ENCODE measurements around the gene P2RY8.
"Not testable (repeated sequence)": the region's sequence is repeated elsewhere in the genome, so short reads cannot be mapped to it uniquely, and the experiment has no call there.

The P2RY8 gene

DNA sequence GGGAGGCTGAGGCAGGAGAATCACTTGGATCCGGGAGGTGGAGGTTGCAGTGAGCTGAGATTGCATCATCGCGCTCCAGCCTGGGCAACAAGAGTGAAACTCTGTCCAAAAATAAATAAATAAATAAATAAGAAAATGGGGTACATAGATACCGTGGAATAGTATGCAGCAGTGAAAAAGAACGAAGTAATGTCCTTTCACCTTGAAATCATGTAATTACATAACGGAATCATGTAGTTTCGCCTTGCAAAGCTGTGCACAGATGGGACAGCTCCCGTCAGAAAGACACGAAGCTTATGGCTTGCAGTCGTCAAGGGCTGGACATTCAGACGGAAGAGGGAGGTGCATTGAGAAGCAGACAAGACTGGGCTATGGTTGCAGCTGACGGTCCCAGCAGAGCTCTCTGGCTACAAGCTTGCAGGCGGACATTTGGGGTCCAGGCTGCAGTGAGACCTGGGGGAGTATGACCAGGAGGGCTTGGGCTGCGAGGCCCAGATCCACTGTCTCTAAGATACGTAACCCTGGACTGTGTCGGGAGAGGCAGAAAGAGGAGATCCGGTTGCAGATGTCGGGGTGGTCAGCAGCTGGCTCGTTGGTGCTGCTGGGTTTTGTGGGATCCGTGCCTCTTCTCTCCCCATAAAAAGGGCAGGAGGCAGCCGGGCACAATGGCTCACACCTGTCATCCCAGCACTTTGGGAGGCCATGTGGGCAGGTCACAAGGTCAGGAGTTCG, 6.2 kb upstream of the P2RY8 start:
- no peak for DNase-seq

DNA sequence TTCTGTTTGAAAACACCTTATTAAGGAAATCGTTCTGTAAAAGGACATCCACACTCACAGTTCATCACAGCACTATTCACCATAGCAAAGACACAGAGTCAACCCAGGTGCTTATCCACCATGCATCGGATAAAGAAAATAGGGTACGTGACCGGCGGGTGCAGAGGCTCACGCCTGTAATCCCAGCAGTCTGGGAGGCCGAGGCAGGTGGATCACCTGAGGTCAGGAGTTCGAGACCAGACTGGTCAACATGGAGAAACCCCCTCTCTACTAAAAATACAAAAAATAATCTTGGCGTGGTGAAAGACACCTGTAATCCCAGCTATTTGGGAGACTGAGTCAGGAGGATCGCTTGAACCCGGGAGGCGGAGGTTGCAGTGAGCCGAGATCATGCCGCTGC, 2.2 kb upstream of the P2RY8 start:
- not testable (repeated sequence) for DNase-seq

DNA sequence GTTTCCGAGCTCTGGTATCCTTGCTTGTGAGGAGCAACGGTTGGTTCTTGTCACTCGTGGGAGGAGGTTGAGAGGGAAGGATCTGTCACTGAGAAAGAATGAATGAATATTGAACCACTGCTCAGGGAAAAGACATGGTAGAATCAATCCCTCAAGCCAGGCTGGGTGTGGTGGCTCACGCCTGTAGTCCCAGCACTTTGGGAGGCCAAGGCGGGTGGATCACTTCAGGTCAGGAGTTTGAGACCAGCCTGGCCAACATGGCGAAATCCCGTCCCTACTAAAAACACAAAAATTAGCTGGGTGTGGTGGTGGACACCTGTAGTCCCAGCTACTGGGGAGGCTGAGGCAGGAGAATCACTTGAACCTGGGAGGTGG, 718 bp upstream of the P2RY8 start:
- DNase-seq, result not testable (repeated sequence)

DNA sequence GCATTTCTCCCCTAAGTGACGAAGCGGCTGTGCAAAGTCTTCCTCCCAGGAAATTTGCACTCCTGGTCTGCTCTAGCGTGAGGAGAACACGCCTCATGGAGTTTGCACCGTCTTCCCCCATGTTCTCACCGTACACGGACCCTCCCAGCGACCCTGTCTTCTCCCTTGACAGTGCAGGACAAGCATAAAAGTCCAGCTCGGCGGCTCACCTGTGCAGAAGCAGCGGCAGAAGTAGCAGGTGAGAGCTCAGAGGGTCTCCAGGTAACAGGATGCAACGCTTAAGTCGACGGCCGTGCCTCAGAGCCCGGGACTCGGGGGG, 314 bp downstream of the P2RY8 start:
- DNase-seq, result no peak

DNA sequence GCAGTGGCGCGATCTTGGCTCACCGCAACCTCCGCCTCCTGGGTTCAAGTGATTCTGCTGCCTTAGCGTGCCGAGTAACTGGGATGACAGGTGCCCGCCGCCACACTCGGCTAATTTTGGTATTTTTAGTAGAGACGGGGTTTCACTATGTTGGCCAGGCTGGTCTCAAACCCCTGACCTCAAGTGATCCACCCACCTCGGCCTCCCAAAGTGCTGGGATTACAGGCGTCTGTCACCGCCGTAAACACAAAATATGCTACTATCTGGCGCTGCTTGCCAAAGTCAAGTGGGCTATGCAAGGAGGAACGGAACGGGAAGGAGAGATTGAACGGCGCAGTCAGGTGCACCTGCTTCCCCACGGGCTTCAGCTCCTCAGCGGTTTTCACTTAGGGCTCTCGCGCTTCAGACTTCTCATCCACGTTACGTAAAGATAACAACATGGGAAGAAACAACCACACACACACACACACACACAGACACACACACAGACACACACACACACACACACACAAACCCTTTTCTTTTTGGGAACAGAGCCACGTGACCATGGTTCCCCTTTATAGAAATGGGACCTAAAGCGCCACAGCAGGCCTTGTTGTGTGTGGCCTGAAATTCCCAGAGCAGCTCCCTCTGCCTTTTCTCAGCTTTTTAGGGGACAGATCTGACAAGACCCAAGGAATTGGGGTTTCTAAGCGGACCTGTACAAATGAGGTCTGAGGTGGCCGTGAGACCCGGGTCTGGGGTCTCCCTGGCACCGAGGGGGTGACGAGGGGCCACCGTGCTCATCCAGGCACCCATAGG, 1.5 kb downstream of the P2RY8 start:
- no peak for DNase-seq

DNA sequence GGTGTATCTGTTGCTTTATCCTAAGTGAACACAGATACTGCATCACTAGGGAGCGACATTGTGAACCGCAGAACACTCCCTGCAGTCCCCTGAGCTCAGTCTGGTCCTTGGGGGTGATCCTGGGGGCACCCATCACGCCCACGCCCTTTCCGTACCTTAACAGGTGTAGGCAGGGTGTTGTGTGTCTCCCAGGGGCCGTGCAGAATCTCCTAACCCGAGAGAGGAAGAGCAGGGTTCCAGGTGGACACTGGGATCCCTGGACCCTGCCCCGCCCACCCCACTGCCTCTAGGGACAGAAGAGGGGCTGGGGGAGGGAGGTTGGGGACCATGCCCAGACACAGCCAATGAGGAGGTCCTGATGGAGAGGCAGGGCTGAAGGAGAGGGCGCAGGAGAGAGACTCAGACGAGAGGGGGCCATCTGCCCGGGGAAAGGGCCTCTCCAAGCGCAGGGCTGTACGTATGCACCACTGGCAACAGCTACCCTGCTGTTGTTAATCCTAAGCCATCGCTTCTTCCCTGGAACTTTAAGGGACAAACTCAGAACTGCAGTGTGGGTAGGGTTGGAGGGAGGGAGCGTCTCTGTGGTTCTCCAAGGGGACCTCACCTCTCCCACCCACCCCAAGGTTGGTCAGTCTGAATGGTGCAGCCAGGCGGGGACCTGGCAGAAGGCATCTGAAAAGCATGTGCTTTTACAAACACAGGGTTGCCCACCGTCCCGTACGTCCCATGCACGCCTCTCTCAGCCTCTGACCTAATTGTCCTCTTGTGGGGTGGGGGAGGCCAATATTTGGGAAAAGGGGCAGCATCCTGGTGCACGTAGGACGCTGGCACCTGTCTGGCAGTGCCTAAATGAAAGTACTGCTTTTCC, 2.5 kb downstream of the P2RY8 start:
- no peak for DNase-seq

DNA sequence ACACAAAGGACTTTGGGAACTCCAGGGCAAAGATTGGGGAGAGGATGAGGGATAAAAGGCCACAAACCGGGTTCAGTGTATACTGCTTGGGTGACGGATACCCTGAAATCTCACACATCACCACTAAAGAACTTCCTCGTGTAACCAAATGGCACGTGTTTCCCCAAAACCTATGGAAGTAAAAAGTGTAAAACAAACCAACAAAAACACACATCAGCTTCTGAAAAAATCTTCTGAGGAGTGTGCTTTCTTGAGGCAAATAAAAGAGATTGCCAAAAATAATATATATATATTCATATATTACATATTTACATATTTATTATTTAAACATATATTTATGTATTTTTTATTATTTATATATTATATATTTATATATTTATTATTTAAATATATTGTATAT, 3.9 kb downstream of the P2RY8 start:
- no peak for DNase-seq

DNA sequence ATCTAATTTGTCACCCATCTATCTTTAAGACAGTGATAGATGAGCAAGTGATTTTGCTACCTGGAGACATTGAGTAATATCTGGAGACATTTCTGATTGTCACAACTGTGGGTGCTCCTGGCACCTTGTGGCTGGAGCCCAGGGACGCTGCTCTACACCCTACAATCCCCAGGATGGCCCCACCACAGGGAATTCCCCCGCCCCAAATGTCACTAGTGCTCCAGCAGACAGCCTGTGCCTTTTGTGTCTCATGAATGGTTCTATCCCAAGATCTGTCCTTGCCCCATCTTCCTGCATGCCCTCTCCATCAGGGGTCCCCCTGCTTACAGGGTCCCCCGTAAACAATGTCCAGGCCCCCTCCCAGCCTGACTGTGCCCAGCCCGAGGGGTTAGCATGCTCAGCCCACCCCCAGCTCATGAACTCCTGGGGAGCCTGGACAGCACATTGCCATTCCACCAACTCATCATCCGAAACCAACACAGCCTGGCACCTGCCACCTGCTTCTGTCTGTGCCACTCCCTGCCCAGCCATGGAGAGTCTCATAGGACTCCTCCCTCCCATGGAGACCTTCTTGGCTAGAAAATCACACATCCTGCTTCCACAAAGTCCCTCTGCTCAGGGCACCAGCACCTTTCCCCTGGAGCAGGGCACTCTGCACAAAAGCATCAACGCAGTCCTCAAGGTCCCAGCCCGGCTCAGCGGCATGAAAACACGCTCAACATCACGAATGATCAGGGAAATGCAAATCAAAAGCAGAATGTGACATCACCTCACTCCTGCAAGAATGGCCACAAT, 5.7 kb downstream of the P2RY8 start:
- no peak for DNase-seq

DNA sequence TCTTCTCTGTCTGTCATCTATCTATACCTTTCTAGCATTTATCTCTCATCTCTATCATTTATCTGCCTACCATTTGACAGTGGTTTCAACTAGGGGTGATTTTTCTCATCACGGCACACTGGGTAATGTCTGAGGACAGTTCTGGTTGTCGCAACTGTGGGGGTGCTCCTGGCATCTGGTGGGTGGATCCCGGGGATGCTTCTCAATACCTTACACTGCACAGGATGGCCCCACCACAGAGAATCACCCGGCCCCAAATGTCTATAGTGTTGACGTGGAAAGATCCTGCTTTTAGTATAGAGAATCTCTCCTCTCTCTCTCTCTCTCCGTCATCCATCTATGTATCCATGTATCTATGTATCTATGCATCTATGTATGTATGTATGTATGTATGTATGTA, 7.2 kb downstream of the P2RY8 start:
- no peak for DNase-seq

DNA sequence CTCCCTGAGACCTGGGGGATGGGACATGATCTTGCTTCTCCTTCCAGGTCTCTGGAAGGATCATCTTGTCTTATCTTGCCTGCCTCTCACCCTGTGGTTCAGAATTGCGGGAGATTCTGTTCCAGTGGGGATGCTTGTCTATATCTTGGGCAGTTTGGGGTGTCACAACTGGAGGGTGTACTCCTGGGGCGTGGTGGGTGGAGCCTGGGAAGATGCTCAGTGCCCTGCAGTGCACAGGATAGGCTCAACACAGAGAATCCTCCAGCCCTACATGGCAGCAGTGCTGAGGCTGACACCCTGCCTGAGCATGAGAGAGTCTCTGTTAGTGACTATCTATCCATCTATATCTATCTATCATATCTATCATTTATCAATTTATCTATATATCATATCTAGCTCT, 7.7 kb downstream of the P2RY8 start:
- no peak for DNase-seq

DNA sequence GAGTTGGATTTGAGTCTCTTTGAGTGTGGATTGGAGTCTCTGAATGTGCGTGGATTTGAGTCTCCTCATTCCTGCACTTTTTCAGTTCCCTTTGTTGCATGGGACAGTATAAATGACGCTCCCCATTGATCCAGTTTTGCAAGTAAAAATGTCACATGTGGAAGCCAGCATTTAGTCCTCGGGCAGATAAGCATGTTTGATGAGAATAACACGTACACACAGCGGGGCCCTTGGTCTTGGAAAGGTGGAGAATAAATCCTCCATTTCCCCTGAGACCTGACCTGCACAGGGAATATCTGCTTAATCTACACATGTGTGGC, 8.1 kb downstream of the P2RY8 start:
- DNase-seq, result no peak

DNA sequence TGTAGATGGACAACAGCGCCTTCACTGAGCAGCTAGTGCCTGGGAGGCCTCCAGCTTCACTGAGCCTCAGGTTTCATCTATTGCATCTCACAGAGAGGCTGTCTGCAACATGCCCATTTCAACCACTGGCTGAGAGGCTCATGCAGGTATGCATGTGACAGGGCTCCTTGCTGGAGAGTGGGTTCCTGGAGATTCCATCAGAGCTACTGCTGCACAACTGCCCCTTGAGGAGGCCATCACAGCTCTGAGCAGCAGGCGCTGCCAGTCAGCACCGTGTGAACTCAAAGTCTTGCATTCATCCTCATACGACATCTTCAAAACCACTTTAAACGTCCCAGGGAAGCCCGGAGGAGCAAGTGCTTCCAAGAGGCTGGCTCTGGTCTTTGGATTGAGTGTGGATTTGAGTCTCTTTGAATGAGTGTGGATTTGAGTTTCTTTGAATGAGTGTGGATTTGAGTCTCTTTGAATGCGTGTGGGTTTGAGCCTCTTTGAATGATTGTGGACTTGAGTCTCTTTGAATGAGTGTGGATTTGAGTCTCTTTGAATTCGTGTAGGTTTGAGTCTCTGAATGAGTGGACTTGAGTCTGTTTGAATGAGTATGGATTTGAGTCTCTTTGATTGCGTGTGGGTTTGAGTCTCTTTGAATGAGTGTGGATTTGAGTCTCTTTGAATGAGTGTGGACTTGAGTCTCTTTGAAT, 8.7 kb downstream of the P2RY8 start:
- no peak for DNase-seq

DNA sequence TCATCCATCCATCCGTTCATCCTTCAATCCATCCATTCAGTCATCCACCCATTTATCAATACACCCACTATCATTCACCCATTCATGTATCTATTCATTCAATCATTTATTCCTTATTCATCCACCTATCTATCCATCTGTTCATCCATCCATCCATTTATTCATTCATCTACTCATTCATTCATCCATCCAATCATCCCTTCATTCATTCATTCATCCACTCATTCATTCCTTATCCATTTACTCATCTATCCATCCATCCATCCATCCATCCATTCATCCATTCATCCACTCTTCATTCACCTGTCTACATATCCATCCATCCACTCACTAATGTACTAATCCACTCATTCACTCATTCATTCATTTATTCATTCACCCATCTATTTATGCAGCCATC, 9.5 kb downstream of the P2RY8 start:
- DNase-seq, result no peak

DNA sequence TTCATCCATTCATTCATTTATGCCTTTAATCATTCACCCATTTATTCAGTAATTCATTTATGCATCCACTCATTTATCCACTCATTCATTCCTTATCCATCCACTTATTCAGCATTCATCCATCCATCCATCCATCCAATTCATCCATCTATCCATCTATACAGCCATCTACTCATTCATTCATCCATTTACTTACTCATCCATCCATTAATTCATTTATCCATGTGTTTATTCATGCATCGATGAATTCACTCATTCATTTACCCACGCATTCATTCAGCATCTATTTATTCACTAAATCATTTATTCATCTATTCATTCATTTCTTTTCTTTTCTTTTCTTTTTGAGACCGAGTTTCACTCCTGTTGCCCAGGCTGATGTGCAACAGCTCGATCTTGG, 10.4 kb downstream of the P2RY8 start:
- no peak for DNase-seq

DNA sequence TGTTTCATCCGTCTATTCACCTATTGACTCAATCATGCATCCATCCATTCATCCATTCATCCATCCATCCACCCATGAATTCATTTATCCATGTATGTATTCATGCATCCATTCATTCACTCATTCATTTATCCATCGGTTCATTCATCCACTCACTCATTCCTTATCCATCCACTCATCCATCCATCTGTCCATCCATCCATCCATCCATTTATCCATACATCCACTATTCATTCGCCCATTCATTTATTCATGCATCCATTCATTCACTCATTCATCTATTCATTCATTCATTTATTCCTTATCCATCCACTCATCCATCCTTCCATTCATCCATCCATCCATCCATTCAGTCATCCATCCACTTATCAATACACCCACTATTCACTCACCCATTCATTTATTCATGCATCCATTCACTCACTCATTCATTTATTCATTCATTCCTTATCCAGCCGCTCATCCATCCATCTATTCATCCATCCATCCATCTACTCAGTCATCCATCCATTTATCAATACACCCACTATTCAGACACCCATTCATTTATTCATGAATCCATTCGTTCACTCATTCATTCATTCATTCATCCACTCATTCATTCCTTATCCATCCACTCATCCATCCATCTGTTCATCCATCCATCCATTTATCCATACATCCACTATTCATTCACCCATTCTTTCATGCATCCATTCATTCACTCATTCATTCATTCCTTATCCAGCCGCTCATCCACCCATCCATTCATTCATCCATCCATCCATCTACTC, 11.2 kb downstream of the P2RY8 start:
- DNase-seq, result no peak

DNA sequence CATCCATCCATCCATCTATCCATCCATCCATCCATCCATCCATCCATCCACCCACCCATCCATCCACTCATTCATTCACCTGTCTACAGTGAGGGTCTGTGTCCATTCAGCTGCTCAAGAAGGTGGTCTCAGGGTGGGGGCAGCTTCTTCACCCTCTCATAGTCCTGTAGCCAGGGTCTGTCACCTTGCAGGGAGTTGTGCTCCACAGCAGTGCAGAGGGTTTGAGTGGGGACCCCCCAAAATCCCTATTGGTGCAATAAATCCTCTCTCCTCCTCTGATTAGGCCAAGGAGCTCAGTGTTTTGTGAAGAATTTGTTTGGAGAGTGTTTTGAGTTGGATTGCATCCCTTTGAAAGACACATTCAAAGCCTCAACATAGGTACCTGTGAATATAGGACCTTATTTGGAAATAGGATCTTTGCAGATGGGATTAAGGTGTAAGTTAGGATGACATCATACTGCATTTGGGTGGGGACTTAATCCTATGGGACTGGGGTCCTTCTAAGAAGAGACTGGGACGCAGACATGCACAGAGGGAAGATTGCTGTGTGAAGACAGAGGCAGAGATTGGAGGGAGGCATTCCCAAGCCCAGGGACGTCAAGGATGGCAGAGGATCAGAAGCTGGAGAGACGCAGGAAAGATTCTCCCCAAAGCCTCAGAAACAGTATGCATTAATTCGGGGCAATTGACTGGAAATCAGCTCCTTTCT, 12.0 kb downstream of the P2RY8 start:
- DNase-seq, result no peak

DNA sequence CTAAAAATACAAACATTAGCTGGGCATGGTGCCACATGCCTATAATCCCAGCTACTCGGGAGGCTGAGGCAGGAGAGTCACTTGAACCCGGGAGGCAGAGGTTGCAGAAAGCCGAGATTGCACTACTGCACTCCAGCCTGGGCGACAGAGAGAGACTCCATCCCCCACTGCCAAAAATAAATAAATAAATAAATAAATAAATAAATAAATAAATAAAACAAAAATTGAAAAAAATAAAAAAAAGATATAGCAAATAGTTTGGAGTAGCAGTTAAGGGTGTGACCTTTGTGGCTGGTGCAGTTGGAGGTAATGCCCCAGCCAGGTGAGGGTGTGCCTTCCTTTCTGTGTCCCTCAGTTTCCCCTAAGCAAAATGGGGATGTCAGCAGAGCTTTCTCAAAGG, 14.1 kb downstream of the P2RY8 start:
- not testable (repeated sequence) for DNase-seq

DNA sequence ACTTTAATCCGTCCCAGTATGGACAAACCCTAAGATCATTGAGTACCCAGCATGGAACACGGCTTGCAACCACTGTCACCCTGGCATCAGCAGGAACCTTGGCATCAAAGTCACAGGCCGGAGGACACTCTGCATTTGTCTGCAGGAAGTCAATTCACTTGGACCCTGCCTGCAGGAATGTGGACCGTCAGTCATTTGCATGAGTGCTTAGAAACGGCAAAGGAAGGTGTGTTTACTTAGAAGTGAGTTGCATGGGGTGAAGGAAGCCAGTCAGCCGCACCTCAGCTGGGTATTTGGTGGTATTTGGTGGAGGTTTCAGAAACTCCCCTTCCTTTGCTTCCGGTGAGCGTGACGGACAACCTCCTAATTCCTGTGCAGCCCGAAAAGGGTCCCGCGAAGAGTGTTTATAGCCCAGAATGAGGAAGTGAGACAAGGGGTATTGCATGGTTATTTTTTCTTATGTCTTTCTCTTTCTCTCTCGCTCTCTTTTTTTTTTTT, 15.5 kb downstream of the P2RY8 start:
- DNase-seq, result no peak

DNA sequence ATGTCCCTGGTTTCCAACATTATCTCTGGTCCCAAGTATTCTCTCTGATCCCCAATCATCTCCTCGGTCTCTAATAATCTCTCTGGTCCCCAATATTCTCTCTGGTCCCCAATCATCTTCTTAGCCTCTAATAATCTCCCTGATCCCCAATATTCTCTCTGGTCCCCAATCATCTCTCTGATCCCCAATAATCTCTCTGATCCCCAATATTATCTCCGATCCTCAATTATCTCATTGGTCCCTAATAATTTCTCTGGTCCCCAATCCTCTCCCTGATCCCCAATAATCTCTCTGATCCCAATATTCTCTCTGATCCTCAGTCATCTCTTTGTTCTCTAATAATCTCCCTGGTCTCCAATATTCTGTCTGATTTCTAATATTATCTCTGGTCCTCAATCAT, 16.6 kb downstream of the P2RY8 start:
- DNase-seq, result no peak

DNA sequence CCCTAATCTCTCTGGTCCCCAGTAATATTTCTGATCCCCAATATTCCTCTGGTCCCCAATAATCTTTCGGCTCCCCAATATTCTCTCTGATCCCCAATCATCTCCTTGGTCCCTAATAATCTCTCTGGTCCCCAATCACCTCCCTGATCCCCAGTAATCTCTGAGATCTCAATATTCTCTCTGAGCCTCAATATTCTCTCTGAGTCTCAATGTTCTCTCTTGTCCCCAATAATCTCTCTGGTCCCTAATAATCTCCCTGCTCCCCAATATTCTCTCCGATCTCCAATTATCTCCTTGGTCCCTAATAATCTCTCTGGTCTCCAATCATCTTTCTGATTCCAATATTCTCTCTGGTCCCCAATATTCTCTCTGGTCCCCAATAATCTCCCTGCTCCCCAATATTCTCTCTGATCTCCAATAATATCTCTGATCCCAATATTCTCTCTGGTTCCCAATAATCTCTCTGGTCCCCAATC, 17.9 kb downstream of the P2RY8 start:
- DNase-seq, result no peak

DNA sequence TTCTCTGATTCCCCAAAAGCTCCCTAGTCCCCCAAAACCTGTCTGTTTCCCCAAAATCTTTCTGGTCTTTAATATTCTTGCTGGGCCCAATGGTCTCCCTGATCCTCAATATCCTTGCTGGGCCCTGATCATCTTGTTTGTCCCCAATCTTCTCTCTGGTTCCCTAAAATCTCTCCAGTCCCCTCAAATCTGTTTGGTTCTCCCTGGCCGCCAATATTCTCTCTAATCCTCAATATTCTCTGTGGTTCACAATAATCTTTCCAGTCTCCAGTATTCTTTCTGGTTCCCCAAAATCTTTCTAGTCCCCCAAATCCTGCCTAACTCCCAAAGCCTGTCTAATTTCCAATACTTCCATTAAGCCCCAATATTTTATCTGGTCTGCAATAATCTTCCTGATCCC, 18.5 kb downstream of the P2RY8 start:
- no peak for DNase-seq

All from fibroblast of skin of right biceps (primary cell).